Body of pancreas (tissue), 4 donors: ENCODE data around the gene PPFIA1. TPM values are rescaled to one million over a fixed set of nuclear protein-coding genes. Genes with fewer than 3 reads are reported as not detected.

Experiments used
- ATAC-seq: fragments of 150-250 bp; one replicate; pipeline ENCODE4 v1.9.1; 2016
- DNase-seq, 4 donors: peaks; one replicate each; pipeline ENCODE4 v3.0.0-alpha.2; 2019
- H3K27ac ChIP-seq, 4 donors: fragments of 200-600 bp; sonication (generic); 1 replicate in 3 of 4; 2 replicates in 1 of 4; pipeline versions ENCODE4 v1.5.1 to v1.6.1; 2016 to 2019; ENCODE audit warnings: mild to moderate bottlenecking in 1 of 4, mixed read lengths in 1 of 4, moderate library complexity in 1 of 4
- H3K27me3 ChIP-seq, 2 donors: fragments of 200-600 bp; sonication (generic); one replicate each; pipeline ENCODE4 v1.6.0; 2016; ENCODE audit warnings: mild to moderate bottlenecking in 1 of 2
- H3K36me3 ChIP-seq, 2 donors: fragments of 200-600 bp; sonication (generic); replicated peaks in 1 of 2; 2 replicates each; pipeline ENCODE4 v1.5.1; 2016; ENCODE audit warnings: low read depth in 2 of 2; ENCODE audit not compliant: insufficient read depth in 1 of 2
- H3K4me1 ChIP-seq: fragments of 200-600 bp; sonication (generic); one replicate; pipeline ENCODE4 v1.6.0; 2016
- H3K4me3 ChIP-seq, 2 donors: fragments of 200-600 bp; sonication (generic); 1 replicate in 1 of 2; 2 replicates in 1 of 2; pipeline ENCODE4 v1.5.1; 2016 to 2019
- H3K9me3 ChIP-seq, 3 donors: fragments of 200-600 bp; sonication (generic); 1 replicate in 2 of 3; 2 replicates in 1 of 3; pipeline ENCODE4 v1.5.1; 2016
- CTCF ChIP-seq, 7 experiments: fragments of 450-650 bp in 4 of 7; fragments of 200-600 bp in 3 of 7; sonication (generic) in 3 of 7; IDR thresholded peaks; one replicate each; pipeline ENCODE4 v1.5.1; 2016 to 2019; ENCODE audit warnings: antibody characterized with exemption in 7 of 7
- POLR2A ChIP-seq, 3 donors: fragments of 450-650 bp; IDR thresholded peaks; one replicate each; pipeline ENCODE4 v1.6.1; 2016; ENCODE audit warnings: antibody characterized with exemption in 3 of 3, mild to moderate bottlenecking in 2 of 3
- WGBS, 2 donors: methylation state at CpG; one replicate each; pipeline ENCODE4 v1.1.5; 2017; 5-methylcytosine and 5-hydroxymethylcytosine counted together
- intact Hi-C: fragments of 100-400 bp; cut with DNase I; formaldehyde crosslinking; loops from one replicate; pipeline ENCODE4 v1.15.1; 2023
- total RNA-seq, 2 donors: library from RNA; depleted of rRNA; stranded (reverse); fragments of >200 nt; gene quantifications; one replicate each; pipeline ENCODE4 v1.1.0, GENCODE V29; 2016

PPFIA1 gene
- total RNA-seq, 2 donors from 2014 or later: 22.1 to 29.3 TPM

DNA sequence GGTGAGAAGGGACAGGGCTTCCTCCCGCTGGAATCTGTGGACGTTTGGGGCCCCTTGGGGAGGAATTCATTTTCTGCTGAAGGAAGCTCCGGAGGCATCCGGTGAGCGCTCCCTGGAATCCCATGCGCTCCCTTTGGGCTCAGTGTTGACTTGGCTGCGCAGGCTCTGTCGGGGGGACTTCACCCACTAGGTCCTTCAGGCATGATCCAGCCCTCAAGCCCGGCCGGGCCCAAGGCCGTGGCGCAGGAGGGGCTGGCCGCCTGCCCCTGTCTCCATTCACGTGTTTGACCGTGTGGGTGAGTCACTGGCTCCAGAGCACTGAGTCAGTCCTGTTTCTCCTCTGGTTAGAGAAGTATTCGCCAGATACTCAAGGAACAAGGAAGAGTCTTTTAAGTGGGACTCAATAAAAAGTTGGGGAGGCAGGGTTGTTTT is 129.2 kb downstream of the PPFIA1 start:
- Histone ChIP-seq H3K27me3 (no peaks in the 10 kb centered on the region), H3K27ac (peak overlapping the region; percentile 85 to 90 (median 85)), H3K4me3 (peak overlapping the region in 1 of 2 donors; percentile 84), H3K36me3 (no peaks in the 10 kb centered on the region), H3K9me3 (no peaks in the 10 kb centered on the region), H3K4me1 (peaks cover 34% of the 10 kb centered on the region)
- TF ChIP-seq POLR2A (IDR thresholded peaks at IDR 0.05) (peak; percentile 45 to 55 (median 52)), CTCF (IDR thresholded peaks at IDR 0.05) (no peak)
- peak; percentile 81 to 92 (median 87) for DNase-seq
- intact Hi-C loops: no loop called here
- peak; percentile 77 for ATAC-seq
- 0 to 8% methylated on average over 13 to 14 of the region's 16 CpGs for WGBS, 2 donors

DNA sequence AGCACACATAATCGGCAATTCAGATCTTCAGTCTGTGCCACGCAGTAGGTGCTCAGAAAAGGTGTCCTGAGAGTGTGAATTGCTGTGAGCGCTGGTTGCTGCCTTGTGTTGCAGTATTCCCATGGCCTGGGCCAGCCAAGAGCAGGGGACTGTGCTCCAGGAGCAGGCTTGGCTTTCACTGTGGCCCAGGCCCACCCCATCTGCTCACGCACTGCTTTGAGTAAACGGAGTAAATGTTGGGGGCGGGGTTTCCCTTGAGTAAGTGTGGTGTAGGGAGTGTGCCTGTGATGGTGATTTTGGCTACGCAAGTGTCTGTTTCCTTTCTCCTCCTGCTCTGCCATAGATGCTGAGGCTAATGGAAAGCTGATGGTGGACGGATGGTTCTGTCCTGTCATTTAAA is 130.2 kb downstream of the PPFIA1 start:
- DNase-seq: no peak
- peak overlapping the region in 2 of 4 donors; percentile 85 to 90 for H3K27ac ChIP-seq
- no peaks in the 10 kb centered on the region for H3K27me3 ChIP-seq
- no peak for TF ChIP-seq POLR2A (IDR thresholded peaks at IDR 0.05)
- no peak for TF ChIP-seq CTCF (IDR thresholded peaks at IDR 0.05)
- peaks cover 0 to under 1% of the 10 kb centered on the region in 2 donors for H3K36me3 ChIP-seq
- 81 to 88% methylated on average over 6 to 8 of the region's 8 CpGs for WGBS, 2 donors
- H3K9me3 ChIP-seq: no peaks in the 10 kb centered on the region
- peaks cover 34% of the 10 kb centered on the region for H3K4me1 ChIP-seq
- intact Hi-C loops: no loop called here
- no peak overlapping the region for H3K4me3 ChIP-seq
- no peak for ATAC-seq

DNA sequence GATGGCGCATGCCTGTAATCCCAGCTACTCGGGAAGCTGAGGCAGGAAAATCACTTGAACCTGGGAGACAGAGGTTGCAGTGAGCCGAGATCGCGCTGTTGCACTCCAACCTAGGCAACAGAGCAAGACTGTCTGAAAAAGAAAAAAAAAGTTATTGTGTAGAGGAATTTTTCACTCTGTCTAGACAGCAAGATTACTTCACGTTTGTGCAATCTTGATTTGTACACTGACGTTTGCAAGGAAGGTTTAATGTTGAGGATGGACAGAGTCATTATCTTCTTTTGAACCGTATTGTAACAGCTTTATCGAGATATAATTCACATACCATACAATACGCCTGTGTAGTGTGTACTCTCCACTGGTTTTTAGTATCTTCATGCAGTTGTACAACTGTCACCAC is 131.5 kb downstream of the PPFIA1 start:
- Histone ChIP-seq H3K4me1 (peaks cover 34% of the 10 kb centered on the region), H3K9me3 (no peaks in the 10 kb centered on the region), H3K4me3 (no peak overlapping the region), H3K27ac (no peak overlapping the region), H3K36me3 (peaks cover 0 to 5% of the 10 kb centered on the region in 2 donors), H3K27me3 (no peaks in the 10 kb centered on the region)
- intact Hi-C loops: no loop called here
- ATAC-seq: no peak
- TF ChIP-seq CTCF (IDR thresholded peaks at IDR 0.05) (no peak), POLR2A (IDR thresholded peaks at IDR 0.05) (no peak)
- 81 to 85% methylated on average over 10 of the region's 10 CpGs for WGBS, 2 donors
- DNase-seq: no peak

- Histone ChIP-seq H3K36me3 (peaks cover 0 to 9% of the 10 kb centered on the region in 2 donors), H3K4me3 (no peak overlapping the region), H3K4me1 (peaks cover 27% of the 10 kb centered on the region), H3K9me3 (no peaks in the 10 kb centered on the region), H3K27ac (no peak overlapping the region), H3K27me3 (no peaks in the 10 kb centered on the region)
- intact Hi-C loops: no loop called here
- no peak for ATAC-seq
- no peak for DNase-seq
- 0 to 25% methylated on average over 1 of the region's 1 CpG for WGBS, 2 donors
- no peak for TF ChIP-seq CTCF (IDR thresholded peaks at IDR 0.05)
- no peak for TF ChIP-seq POLR2A (IDR thresholded peaks at IDR 0.05)
These were observed 132.2 kb downstream of the PPFIA1 start for GRCh38 chr11:70402685-70403084.

DNA sequence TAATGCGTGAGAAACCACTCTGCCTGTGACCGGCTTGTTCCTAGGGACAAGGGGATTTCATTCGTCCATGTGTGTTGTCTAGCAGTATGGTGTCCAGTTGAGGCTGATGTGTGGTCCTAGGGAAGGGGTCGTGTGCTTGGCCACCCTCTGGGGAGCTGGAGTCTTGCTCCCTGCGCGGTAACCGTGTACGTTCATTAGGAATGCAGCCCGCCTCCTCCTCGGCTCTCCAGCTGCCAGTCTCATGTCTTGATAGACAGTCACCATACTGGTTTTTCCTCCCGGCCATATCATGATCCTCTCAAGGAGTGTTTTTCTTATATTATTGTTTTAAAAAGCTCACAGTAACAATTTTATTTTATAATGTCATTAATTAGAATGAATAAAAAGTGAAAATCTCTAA is 133.8 kb downstream of the PPFIA1 start:
- no peaks in the 10 kb centered on the region for H3K27me3 ChIP-seq
- no peak overlapping the region for H3K4me3 ChIP-seq
- ATAC-seq (no peak), DNase-seq (no peak)
- H3K9me3 ChIP-seq: no peaks in the 10 kb centered on the region
- TF ChIP-seq POLR2A (IDR thresholded peaks at IDR 0.05) (no peak), CTCF (IDR thresholded peaks at IDR 0.05) (no peak)
- peaks cover under 1 to 22% of the 10 kb centered on the region in 2 donors for H3K36me3 ChIP-seq
- H3K4me1 ChIP-seq: peaks cover 24% of the 10 kb centered on the region
- intact Hi-C loops: no loop called here
- 90 to 93% methylated on average over 11 of the region's 11 CpGs for WGBS, 2 donors
- no peak overlapping the region for H3K27ac ChIP-seq
